HepG2 (cell line): Measurements from ENCODE around the gene AIF1. TPM values are rescaled to one million over a fixed set of nuclear protein-coding genes. Genes with fewer than 3 reads are reported as not detected.

ENCODE experiments used
- GATAD1 ChIP-seq: IDR thresholded peaks from 2 replicates; pipeline ENCODE4 v1.6.1; 2016; ENCODE audit warnings: missing genetic modification reagents, missing compliant biosample characterization
- HNF1A ChIP-seq, 2 experiments: sonication (generic) in 1 of 2; formaldehyde crosslinking in 1 of 2; IDR thresholded peaks; 2 replicates each; pipeline versions ENCODE4 v1.4.0 to v1.6.1; 2016 to 2020; ENCODE audit warnings: borderline replicate concordance in 1 of 2, low read depth in 1 of 2, mild to moderate bottlenecking in 1 of 2, missing genetic modification reagents in 1 of 2
- HNF4G ChIP-seq, 2 experiments: sonication (generic) in 1 of 2; formaldehyde crosslinking in 1 of 2; IDR thresholded peaks; 2 replicates each; pipeline versions ENCODE4 v1.4.0 to v1.6.1; 2011 to 2020; ENCODE audit warnings: borderline replicate concordance in 2 of 2, low read depth in 2 of 2, mild to moderate bottlenecking in 2 of 2, low read length in 1 of 2, missing genetic modification reagents in 1 of 2, moderate library complexity in 1 of 2
- MLLT10 ChIP-seq: sonication (generic); formaldehyde crosslinking; IDR thresholded peaks from 2 replicates; pipeline ENCODE4 v1.4.0; 2020; ENCODE audit warnings: missing genetic modification reagents
- SIN3B ChIP-seq: fragments of 150-350 bp; IDR thresholded peaks from 2 replicates; pipeline ENCODE4 v1.6.1; 2014; ENCODE audit warnings: low read length
- SNAPC2 ChIP-seq: sonication (generic); formaldehyde crosslinking; IDR thresholded peaks from 2 replicates; pipeline ENCODE4 v1.8.1; 2022; ENCODE audit warnings: mild to moderate bottlenecking, missing genetic modification reagents
- STAT5B ChIP-seq: sonication (generic); formaldehyde crosslinking; IDR thresholded peaks from 2 replicates; pipeline ENCODE4 v1.4.0; 2020; ENCODE audit warnings: missing genetic modification reagents
- ZBTB3 ChIP-seq: sonication (generic); formaldehyde crosslinking; IDR thresholded peaks from 2 replicates; pipeline ENCODE4 v1.4.0; 2020; ENCODE audit warnings: low read depth, mild to moderate bottlenecking, moderate library complexity, missing genetic modification reagents, borderline replicate concordance
- ZFYVE20 ChIP-seq: sonication (generic); formaldehyde crosslinking; IDR thresholded peaks from 2 replicates; pipeline ENCODE4 v1.8.0; 2023; ENCODE audit warnings: low read depth, mild to moderate bottlenecking, moderate library complexity, missing genetic modification reagents, borderline replicate concordance
- ZNF281 ChIP-seq: sonication (generic); formaldehyde crosslinking; IDR thresholded peaks from 2 replicates; pipeline ENCODE4 v1.4.0; 2020; ENCODE audit warnings: missing genetic modification reagents, borderline replicate concordance
- ZNF292 ChIP-seq: sonication (generic); formaldehyde crosslinking; IDR thresholded peaks from 2 replicates; pipeline ENCODE4 v1.8.1; 2022; ENCODE audit warnings: mild to moderate bottlenecking, low read depth, missing genetic modification reagents, borderline replicate concordance
- ZNF343 ChIP-seq: sonication (generic); formaldehyde crosslinking; IDR thresholded peaks from 2 replicates; pipeline ENCODE4 v1.4.0; 2020; ENCODE audit warnings: mild to moderate bottlenecking, missing genetic modification reagents
- ZNF383 ChIP-seq: sonication (generic); formaldehyde crosslinking; IDR thresholded peaks from 2 replicates; pipeline ENCODE4 v1.4.0; 2020; ENCODE audit warnings: missing genetic modification reagents, mild to moderate bottlenecking, borderline replicate concordance
- polyA plus RNA-seq, 8 experiments: library from polyadenylated mRNA; depleted of rRNA in 3 of 8; stranded (reverse) in 7 of 8; unstranded in 1 of 8; fragments of >200 nt; fragmentation: Illumina TruSeq in 4 of 8; extraction: Trizol in 4 of 8; gene quantifications; 2 replicates each; pipeline versions ENCODE4 v1.2.1 to v1.2.3, GENCODE V29; 2011 to 2016; ENCODE audit warnings: low read depth in 4 of 8, missing spikeins in 1 of 8, mixed read lengths in 1 of 8; ENCODE audit not compliant: insufficient read depth in 1 of 8
- total RNA-seq, 5 experiments: library from RNA; depleted of rRNA; stranded (reverse); fragments of >200 nt; fragmentation: Illumina TruSeq; extraction: Trizol; gene quantifications; 2 replicates each; pipeline ENCODE4 v1.2.3, GENCODE V29; 2016; ENCODE audit warnings: low read depth in 1 of 5
- TF ChIP-seq, protein P1 (sequence below): sonication (generic); formaldehyde crosslinking; IDR thresholded peaks from 2 replicates; pipeline ENCODE4 v1.4.0; 2020; ENCODE audit warnings: missing genetic modification reagents, borderline replicate concordance

Gene AIF1
- total and polyA plus RNA-seq, 2 of the 13 experiments (the other 11 are each of a cell fraction or from before 2014, with no cell fraction given) = 1.5 TPM; not detected in 1

- TF ChIP-seq ZNF383 (CRISPR knock-in tag) (no peak), GATAD1 (CRISPR knock-in tag) (peak; percentile 92), ZNF292 (CRISPR knock-in tag) (no peak), SIN3B (peak; percentile 16; the same call in 1 of the 2 replicates), HNF1A (IDR thresholded peaks at IDR 0.05; ENCODE audit: low read depth) (0 out of 2 replicates have a peak, but pooled peaks have one; percentile 37), HNF1A (CRISPR knock-in tag; IDR thresholded peaks at IDR 0.05; ENCODE audit: borderline replicate concordance) (peak; percentile 51; the same call in 1 of the 2 replicates), ZNF281 (CRISPR knock-in tag) (peak; percentile 54; the same call in 1 of the 2 replicates), SNAPC2 (CRISPR knock-in tag) (peak; percentile 71; the same call in 1 of the 2 replicates), STAT5B (CRISPR knock-in tag) (no peak; the same call in 1 of the 2 replicates), HNF4G (IDR thresholded peaks at IDR 0.05; ENCODE audit: borderline replicate concordance, low read depth, low read length) (peak; percentile 3), HNF4G (CRISPR knock-in tag; IDR thresholded peaks at IDR 0.05; ENCODE audit: borderline replicate concordance, low read depth) (no peak), MLLT10 (no peak), ZBTB3 (CRISPR knock-in tag) (0 out of 2 replicates have a peak, but pooled peaks have one; percentile 73), ZNF343 (CRISPR knock-in tag) (no peak), ZFYVE20 (CRISPR knock-in tag) (0 out of 2 replicates have a peak, but pooled peaks have one; percentile 60)
- TF ChIP-seq, protein P1, sequence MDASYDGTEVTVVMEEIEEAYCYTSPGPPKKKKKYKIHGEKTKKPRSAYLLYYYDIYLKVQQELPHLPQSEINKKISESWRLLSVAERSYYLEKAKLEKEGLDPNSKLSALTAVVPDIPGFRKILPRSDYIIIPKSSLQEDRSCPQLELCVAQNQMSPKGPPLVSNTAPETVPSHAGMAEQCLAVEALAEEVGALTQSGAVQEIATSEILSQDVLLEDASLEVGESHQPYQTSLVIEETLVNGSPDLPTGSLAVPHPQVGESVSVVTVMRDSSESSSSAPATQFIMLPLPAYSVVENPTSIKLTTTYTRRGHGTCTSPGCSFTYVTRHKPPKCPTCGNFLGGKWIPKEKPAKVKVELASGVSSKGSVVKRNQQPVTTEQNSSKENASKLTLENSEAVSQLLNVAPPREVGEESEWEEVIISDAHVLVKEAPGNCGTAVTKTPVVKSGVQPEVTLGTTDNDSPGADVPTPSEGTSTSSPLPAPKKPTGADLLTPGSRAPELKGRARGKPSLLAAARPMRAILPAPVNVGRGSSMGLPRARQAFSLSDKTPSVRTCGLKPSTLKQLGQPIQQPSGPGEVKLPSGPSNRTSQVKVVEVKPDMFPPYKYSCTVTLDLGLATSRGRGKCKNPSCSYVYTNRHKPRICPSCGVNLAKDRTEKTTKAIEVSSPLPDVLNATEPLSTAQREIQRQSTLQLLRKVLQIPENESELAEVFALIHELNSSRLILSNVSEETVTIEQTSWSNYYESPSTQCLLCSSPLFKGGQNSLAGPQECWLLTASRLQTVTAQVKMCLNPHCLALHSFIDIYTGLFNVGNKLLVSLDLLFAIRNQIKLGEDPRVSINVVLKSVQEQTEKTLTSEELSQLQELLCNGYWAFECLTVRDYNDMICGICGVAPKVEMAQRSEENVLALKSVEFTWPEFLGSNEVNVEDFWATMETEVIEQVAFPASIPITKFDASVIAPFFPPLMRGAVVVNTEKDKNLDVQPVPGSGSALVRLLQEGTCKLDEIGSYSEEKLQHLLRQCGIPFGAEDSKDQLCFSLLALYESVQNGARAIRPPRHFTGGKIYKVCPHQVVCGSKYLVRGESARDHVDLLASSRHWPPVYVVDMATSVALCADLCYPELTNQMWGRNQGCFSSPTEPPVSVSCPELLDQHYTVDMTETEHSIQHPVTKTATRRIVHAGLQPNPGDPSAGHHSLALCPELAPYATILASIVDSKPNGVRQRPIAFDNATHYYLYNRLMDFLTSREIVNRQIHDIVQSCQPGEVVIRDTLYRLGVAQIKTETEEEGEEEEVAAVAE (CRISPR knock-in tag) = peak; percentile 98
These were observed 50.7 kb downstream of the AIF1 start, which contains the start of gene CSNK2B (continued) for GRCh38 chr6:31665501-31666336.
